Stimulated activated CD4-positive, alpha-beta T cell treated with anti-CD3 and anti-CD28 coated beads, Interleukin-1b, Interleukin-23, amount 100 ng/mL, for 48 hours (primary cell): Measurements from ENCODE around the gene TAGLN2.

ENCODE experiments used
- DNase-seq: peaks from one replicate; pipeline ENCODE4 v3.0.0-alpha.2; 2020

Gene TAGLN2

DNA sequence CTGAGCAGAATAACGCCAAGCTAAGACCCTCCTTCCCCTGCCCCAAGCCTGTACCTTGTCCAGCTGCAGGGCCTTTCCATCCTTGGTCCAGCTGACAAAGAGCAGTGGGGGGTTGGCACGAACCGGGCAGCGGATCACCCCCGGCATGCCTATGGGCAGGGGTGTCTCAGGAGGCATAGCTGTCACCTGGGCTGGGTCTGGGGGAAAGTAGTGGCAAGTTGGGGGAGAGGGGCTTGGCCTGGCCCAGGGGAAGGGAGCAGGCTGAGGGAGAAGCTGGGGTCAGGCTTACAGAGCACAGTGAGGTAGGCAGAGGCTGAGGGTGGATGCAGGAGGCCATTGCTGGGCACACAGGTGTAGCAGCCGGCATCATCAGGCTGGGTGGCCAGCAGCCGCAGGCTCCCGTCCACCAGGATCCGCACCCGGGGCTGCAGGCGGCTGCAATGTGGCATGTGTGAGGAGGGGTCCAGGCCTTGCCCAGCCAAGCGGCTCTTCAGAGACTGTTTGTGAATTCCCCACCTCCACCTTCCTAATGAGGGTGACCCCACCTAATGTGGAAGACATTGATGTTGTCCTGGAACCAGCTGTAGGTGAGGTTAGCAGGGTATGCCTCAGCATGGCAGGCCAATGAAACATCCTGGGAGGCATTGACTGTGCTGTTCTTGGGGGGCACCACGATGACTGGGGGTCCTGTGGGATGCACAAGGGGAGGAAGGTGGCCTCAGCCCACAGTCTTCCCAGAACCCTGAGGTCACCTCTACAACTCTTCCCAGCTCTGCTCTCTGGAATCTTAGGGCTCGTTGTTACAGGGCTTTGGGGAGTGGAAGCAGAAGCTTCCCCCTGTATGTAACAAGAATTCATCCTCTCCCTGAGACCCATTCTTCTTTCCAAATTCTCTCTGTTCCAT lies 9.1 kb upstream of the TAGLN2 start:
- no peak for DNase-seq

DNA sequence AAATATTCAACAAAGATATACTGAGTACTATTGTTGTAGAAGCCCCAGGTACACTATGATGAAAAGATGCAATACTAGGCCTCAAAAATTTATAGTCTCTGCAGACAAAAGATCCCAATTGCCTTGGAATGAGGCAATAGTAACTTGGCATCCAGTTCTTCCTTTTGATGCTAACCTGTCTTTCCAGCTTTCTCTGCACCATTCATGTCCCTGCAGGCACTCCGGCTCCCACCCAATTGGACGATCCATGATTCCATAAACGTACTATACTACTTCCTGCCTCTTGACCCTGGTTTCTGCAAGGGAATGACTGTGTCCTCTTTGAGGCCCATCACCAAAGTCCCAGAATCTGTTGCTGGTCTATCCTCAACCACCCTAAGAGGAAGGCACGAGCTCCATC lies 8.0 kb upstream of the TAGLN2 start:
- DNase-seq: no peak

- no peak for DNase-seq
These were observed 7.3 kb upstream of the TAGLN2 start for GRCh38 chr1:159932296-159933285.

- no peak for DNase-seq
These were observed 6.5 kb upstream of the TAGLN2 start for GRCh38 chr1:159931795-159932173.

DNA sequence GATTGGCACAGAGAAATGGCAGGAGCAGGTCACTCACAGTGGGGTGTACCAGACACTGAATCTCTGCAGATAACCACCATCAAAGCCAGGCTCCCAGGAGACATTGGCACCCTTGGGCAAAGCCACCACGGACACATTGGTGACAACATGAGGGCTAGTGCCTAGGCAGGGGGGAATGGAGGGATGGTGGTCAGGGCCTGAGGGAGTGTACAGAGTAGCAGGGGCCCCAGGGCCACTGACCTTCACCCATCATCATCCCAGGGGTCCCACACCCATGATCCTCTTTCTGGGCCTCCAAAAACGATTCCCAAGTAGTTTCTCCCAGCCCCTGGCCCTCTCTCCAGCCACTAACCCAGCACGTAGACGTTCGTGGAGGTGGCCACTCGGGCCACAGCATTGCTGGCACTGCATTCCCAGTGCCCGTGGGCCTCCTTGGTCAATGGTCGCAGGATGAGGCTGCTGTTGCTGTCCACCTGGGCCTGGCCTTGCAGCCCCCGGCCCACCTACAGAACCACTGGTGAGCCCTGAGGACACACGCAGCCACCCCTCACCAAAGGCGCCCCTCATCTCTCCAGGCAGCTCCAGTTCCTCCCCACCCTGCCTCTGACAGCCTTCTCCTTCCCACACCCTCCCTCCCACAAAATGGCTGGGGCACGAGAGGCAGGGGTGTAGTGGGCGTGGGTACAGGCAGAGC lies 5.9 kb upstream of the TAGLN2 start:
- DNase-seq: no peak

GRCh38 chr1:159930634-159931033 lies 5.3 kb upstream of the TAGLN2 start:
- DNase-seq: no peak

- no peak for DNase-seq
These were observed 4.9 kb upstream of the TAGLN2 start for GRCh38 chr1:159930216-159930615.

DNA sequence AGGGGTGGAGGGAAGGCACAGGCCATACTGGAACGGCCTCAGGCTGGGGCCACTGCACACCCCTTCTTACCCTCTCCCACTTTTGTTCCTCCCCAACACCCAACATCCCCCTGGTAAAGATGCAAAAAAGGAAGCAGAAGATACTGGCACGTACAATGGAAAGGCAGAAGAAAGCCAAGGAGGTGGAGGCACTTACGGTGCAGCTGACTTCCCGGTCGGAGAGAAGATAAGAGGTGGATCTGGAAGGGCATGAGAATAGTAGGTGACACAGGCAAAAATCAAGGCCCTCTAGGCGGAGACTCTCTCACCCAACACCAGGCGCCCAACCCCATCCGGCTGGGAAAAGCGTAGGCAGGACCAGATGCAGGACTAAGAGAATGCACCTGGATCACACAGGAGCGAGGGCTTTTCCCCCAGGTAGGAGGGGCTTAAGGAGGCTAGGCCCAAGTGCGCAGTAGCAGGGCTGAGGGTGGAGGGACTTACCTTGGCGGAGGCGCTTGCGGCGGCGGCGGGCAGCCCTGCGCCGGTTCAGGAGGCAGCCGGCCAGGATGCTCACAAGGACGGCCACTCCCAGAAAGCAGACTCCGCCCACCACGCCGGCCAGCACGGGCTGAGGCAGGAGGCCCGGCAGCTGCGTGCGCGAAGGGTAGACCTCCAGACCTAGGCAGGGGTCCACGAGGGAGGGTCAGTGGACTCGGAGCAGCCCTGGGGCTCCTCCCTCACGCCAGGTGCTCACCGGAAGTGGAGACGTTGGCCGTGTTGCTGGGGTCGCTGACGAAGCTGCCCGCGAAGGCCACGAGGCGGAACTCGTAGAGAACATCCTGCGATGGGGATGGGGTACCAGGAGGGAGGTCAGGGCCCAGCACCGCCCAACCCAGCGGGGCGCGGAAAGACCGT lies 4.1 kb upstream of the TAGLN2 start:
- DNase-seq: no peak

GRCh38 chr1:159928491-159929050 lies 3.3 kb upstream of the TAGLN2 start:
- no peak for DNase-seq

- no peak for DNase-seq
These were observed 2.6 kb upstream of the TAGLN2 start for GRCh38 chr1:159927849-159928431.

- no peak for DNase-seq
These were observed 2.0 kb upstream of the TAGLN2 start for GRCh38 chr1:159927211-159927848.

DNA sequence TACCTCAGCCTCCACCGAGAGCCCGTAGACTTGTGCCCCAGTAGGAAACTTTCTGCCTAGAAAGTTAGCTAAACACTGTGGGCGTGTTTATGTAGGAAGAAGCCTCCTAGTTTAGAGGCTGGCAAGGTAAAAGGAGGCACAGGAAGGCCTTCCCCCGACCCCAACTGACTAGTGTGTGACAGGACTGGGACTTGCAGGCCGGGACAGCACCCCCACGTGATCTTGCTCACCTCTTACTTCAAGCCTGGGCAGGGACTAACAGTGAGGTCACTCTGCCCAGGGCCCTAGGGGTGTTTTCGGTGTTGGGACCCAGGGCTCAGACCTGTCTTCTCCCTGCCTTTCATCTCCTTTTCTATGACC lies 392 bp upstream of the TAGLN2 start:
- DNase-seq: peak; percentile 64

GRCh38 chr1:159924025-159924790 lies 1.1 kb downstream of the TAGLN2 start:
- peak; percentile 63 for DNase-seq

- peak; percentile 83 for DNase-seq
These were observed 1.9 kb downstream of the TAGLN2 start for GRCh38 chr1:159923203-159924024.

DNA sequence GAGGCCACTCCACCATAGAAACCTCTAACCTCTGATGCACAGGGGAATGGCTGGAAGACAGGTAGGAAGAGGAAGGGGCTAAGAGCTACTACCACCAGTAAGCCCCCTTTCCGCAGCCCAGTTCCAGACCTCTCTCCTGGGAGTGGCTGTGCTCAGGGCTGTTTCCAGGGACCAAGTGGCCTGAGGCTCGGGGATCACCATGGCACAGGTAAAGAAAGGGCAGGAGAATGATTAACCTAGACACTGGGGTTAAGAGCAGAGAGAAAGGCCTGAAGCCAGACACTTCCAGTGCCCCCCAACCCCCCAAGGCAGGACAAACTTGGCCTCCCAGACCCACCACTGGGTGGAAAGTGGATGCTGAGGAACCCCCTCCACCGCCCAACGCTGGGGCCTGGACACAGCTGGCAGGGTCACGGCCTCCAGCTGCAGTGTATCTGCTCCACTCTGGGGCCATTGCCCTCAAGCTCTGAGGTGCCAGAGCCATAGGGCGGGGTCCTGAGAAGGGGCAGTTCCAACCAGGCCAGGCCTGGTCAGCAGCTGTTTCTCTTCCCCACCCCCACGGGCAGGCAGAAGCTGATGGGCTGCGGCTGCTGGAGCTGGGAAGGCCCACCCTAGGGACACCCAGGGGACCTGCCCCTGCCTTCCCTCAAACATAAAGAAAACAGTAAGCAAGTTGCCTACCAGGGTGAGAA lies 2.6 kb downstream of the TAGLN2 start:
- DNase-seq: no peak

- no peak for DNase-seq
These were observed 3.4 kb downstream of the TAGLN2 start for GRCh38 chr1:159921700-159922504.

- DNase-seq: no peak
These were observed 4.1 kb downstream of the TAGLN2 start for GRCh38 chr1:159921251-159921650.

GRCh38 chr1:159920651-159921050 lies 4.7 kb downstream of the TAGLN2 start:
- DNase-seq: no peak
